Hematopoietic multipotent progenitor cell treated with erythropoietin and hydrocortisone succinate and interleukin-3 and kit ligand, for 15 days (in vitro differentiated cells): ENCODE data around the gene SERPINA5.
"Not testable (repeated sequence)": the region's sequence is repeated elsewhere in the genome, so short reads cannot be mapped to it uniquely, and the experiment has no call there.

Source experiments
- DNase-seq: peaks from one replicate; pipeline ENCODE4 v3.0.0-alpha.2; 2015; ENCODE audit warnings: low spot score

The SERPINA5 gene

GRCh38 chr14:94622653-94623421 is 41.6 kb downstream of the SERPINA5 start:
- no peak for DNase-seq

GRCh38 chr14:94623422-94623809 is 42.2 kb downstream of the SERPINA5 start:
- DNase-seq: no peak

- no peak for DNase-seq
Observed at GRCh38 chr14:94623856-94624499, 42.8 kb downstream of the SERPINA5 start.

- no peak for DNase-seq
Observed at GRCh38 chr14:94624537-94625352, 43.5 kb downstream of the SERPINA5 start.

GRCh38 chr14:94625353-94625635 is 44.1 kb downstream of the SERPINA5 start:
- DNase-seq: no peak

- no peak for DNase-seq
Observed at GRCh38 chr14:94628578-94628977, 47.4 kb downstream of the SERPINA5 start.

GRCh38 chr14:94630396-94630795 is 49.2 kb downstream of the SERPINA5 start:
- DNase-seq: no peak

GRCh38 chr14:94631050-94631449 is 49.8 kb downstream of the SERPINA5 start:
- DNase-seq: no peak

GRCh38 chr14:94631536-94632304 is 50.5 kb downstream of the SERPINA5 start:
- no peak for DNase-seq

GRCh38 chr14:94632305-94632590 is 51.0 kb downstream of the SERPINA5 start:
- DNase-seq: no peak

GRCh38 chr14:94633121-94633520 is 51.9 kb downstream of the SERPINA5 start:
- DNase-seq: no peak

GRCh38 chr14:94635154-94635553 is 53.9 kb downstream of the SERPINA5 start:
- DNase-seq: no peak

- DNase-seq: no peak
Observed at GRCh38 chr14:94636744-94637412, 55.7 kb downstream of the SERPINA5 start.

GRCh38 chr14:94637814-94638213 is 56.6 kb downstream of the SERPINA5 start:
- DNase-seq: not testable (repeated sequence)

GRCh38 chr14:94638339-94638738 is 57.1 kb downstream of the SERPINA5 start:
- no peak for DNase-seq

- no peak for DNase-seq
Observed at GRCh38 chr14:94638961-94639817, 58.0 kb downstream of the SERPINA5 start.

GRCh38 chr14:94640721-94641631 is 59.8 kb downstream of the SERPINA5 start:
- DNase-seq: no peak

GRCh38 chr14:94641632-94641955 is 60.4 kb downstream of the SERPINA5 start:
- DNase-seq: no peak
